IMR-90 (cell line): ENCODE results near the gene ETS1. TPM values are rescaled to one million over a fixed set of nuclear protein-coding genes. Genes with fewer than 3 reads are reported as not detected.

ENCODE experiments used
- ATAC-seq: fragments of 200-7000 bp; cut with Tn5 transposase; 2 replicates; pipeline ENCODE4 v1.9.1; 2020; ENCODE audit warnings: low read depth, mild to moderate bottlenecking, moderate library complexity
- BruUV-seq: library from RNA; stranded (reverse); fragments of 400-500 nt; replicated peaks from 2 replicates; lab custom pipeline; 2021; lab: Mats Ljungman, UMichigan
- CTCF ChIA-PET: fragments of 300-600 bp; formaldehyde crosslinking; extraction: SDS; loops from one replicate; lab custom pipeline; 2021; ENCODE audit warnings: antibody characterized with exemption; lab: Yijun Ruan, JAX
- POLR2A ChIA-PET: fragments of 300-600 bp; sonication (Branson Sonifier 250); formaldehyde crosslinking; loops from one replicate; lab custom pipeline; 2022; ENCODE audit warnings: antibody characterized with exemption; ENCODE audit not compliant: unreplicated experiment; lab: Charles Lee
- DNase-seq: peaks from one replicate; pipeline ENCODE4 v3.0.0; 2013
- H2AFZ ChIP-seq: replicated peaks from 2 replicates; pipeline ENCODE3; 2013; ENCODE audit warnings: low read length, mild to moderate bottlenecking; ENCODE audit not compliant: poor library complexity
- H2AK5ac ChIP-seq: 2 replicates; pipeline ENCODE4 v1.6.1; 2013; ENCODE audit warnings: low read depth, low read length, inconsistent platforms
- H2AK9ac ChIP-seq: replicated peaks from 2 replicates; pipeline ENCODE3; 2013; ENCODE audit warnings: mild to moderate bottlenecking, low read depth, low read length, moderate library complexity; ENCODE audit not compliant: poor library complexity
- H2BK120ac ChIP-seq: 2 replicates; pipeline ENCODE4 v1.6.1; 2013; ENCODE audit warnings: low read depth, low read length, inconsistent platforms
- H2BK15ac ChIP-seq: 3 replicates; pipeline ENCODE4 v1.6.1; 2013; ENCODE audit warnings: low read depth, low read length, inconsistent platforms
- H2BK20ac ChIP-seq: 2 replicates; pipeline ENCODE4 v1.6.1; 2013; ENCODE audit warnings: low read depth, mild to moderate bottlenecking, inconsistent platforms, low read length, moderate library complexity
- H2BK5ac ChIP-seq: 2 replicates; pipeline ENCODE4 v1.6.1; 2013; ENCODE audit warnings: mild to moderate bottlenecking, low read depth, low read length, inconsistent platforms; ENCODE audit not compliant: poor library complexity, severe bottlenecking
- H3K14ac ChIP-seq: replicated peaks from 2 replicates; pipeline ENCODE4 v1.6.1; 2013; ENCODE audit warnings: low read depth, low read length, inconsistent platforms
- H3K18ac ChIP-seq: 2 replicates; pipeline ENCODE4 v1.6.1; 2013; ENCODE audit warnings: low read depth, low read length, control low read depth
- H3K23ac ChIP-seq: 2 replicates; pipeline ENCODE4 v1.6.1; 2013; ENCODE audit warnings: low read depth, low read length, inconsistent platforms
- H3K27ac ChIP-seq: 2 replicates; pipeline ENCODE4 v1.5.1; 2013; ENCODE audit warnings: mild to moderate bottlenecking, control low read depth, low read length; ENCODE audit not compliant: insufficient read depth
- H3K27me3 ChIP-seq: 2 replicates; pipeline ENCODE4 v1.6.1; 2013; ENCODE audit warnings: low read length; ENCODE audit not compliant: control insufficient read depth, insufficient read depth
- H3K36me3 ChIP-seq: 2 replicates; pipeline ENCODE4 v1.6.1; 2013; ENCODE audit warnings: low read length, mixed read lengths; ENCODE audit not compliant: control insufficient read depth, insufficient read depth
- H3K4ac ChIP-seq: 2 replicates; pipeline ENCODE4 v1.6.1; 2013; ENCODE audit warnings: low read depth, low read length, inconsistent platforms
- H3K4me1 ChIP-seq: 2 replicates; pipeline ENCODE4 v1.6.1; 2013; ENCODE audit warnings: low read length, mixed read lengths; ENCODE audit not compliant: control insufficient read depth, insufficient read depth
- H3K4me2 ChIP-seq: 2 replicates; pipeline ENCODE4 v1.6.1; 2013; ENCODE audit warnings: low read depth, mild to moderate bottlenecking, control low read depth, low read length, moderate library complexity
- H3K4me3 ChIP-seq: 2 replicates; pipeline ENCODE4 v1.5.1; 2013; ENCODE audit warnings: low read depth, mild to moderate bottlenecking, control low read depth, low read length, moderate library complexity; ENCODE audit not compliant: insufficient read depth
- H3K56ac ChIP-seq: 2 replicates; pipeline ENCODE4 v1.6.1; 2013; ENCODE audit warnings: low read length, inconsistent platforms; ENCODE audit not compliant: insufficient read depth; ENCODE audit errors: extremely low read depth
- H3K79me1 ChIP-seq, 2 experiments: 2 replicates each; pipeline ENCODE4 v1.6.1; 2013; ENCODE audit warnings: low read length in 2 of 2, inconsistent platforms in 1 of 2, low read depth in 1 of 2
- H3K9ac ChIP-seq: 2 replicates; pipeline ENCODE4 v1.6.1; 2013; ENCODE audit warnings: low read depth, low read length, control low read depth
- H3K9me1 ChIP-seq: 2 replicates; pipeline ENCODE4 v1.6.1; 2013; ENCODE audit warnings: low read length, inconsistent platforms; ENCODE audit not compliant: insufficient read depth
- H3K9me3 ChIP-seq: 2 replicates; pipeline ENCODE4 v1.6.1; 2013; ENCODE audit warnings: low read length; ENCODE audit not compliant: control insufficient read depth, insufficient read depth
- H4K20me1 ChIP-seq: 2 replicates; pipeline ENCODE4 v1.6.1; 2013; ENCODE audit warnings: low read length, inconsistent platforms; ENCODE audit not compliant: insufficient read depth
- H4K5ac ChIP-seq: 2 replicates; pipeline ENCODE4 v1.6.1; 2013; ENCODE audit warnings: mild to moderate bottlenecking, low read depth, low read length, control low read depth
- H4K8ac ChIP-seq, 2 experiments: 2 replicates each; pipeline ENCODE4 v1.6.1; 2013; ENCODE audit warnings: low read depth in 2 of 2, low read length in 2 of 2, control low read depth in 1 of 2, inconsistent platforms in 1 of 2
- H4K91ac ChIP-seq: 2 replicates; pipeline ENCODE4 v1.6.1; 2013; ENCODE audit warnings: low read depth, low read length, inconsistent platforms; ENCODE audit not compliant: insufficient read depth
- CEBPB ChIP-seq: IDR thresholded peaks from 2 replicates; pipeline ENCODE4 v1.6.1; 2012; ENCODE audit warnings: low read depth, low read length, improper control_type of control experiment
- WGBS, 2 experiments: methylation state at CpG; one replicate each; pipeline versions ENCODE4 v1.1.5 to v1.1.7; 2013; ENCODE audit warnings: missing lambda C conversion rate in 2 of 2; ENCODE audit not compliant: insufficient read length in 1 of 2; ENCODE audit errors: extremely low coverage in 2 of 2; 5-methylcytosine and 5-hydroxymethylcytosine counted together
- dilution Hi-C: fragments of 300-500 bp; cut with HindIII; formaldehyde crosslinking; loops from one replicate; pipeline ENCODE4 v1.14.3; 2018; ENCODE audit warnings: low sequenced_read_pairs; ENCODE audit not compliant: unreplicated experiment
- in situ Hi-C: fragments of 300-500 bp; cut with MboI; formaldehyde crosslinking; loops from 3 replicates; pipeline ENCODE4 v1.14.3; 2019; ENCODE audit warnings: low sequenced_read_pairs, inconsistent platforms, mixed read lengths
- intact Hi-C: fragments of 100-400 bp; cut with micrococcal nuclease; formaldehyde crosslinking; loops from 2 replicates; pipeline ENCODE4 v1.10.0; 2022
- polyA plus RNA-seq, 3 experiments: library from polyadenylated mRNA; depleted of rRNA; stranded (reverse); fragments of >200 nt; gene quantifications; 2 replicates each; pipeline ENCODE4 v1.2.3, GENCODE V29; 2012; ENCODE audit warnings: low replicate concordance in 1 of 3
- total RNA-seq: library from RNA; depleted of rRNA; stranded (reverse); fragments of >200 nt; gene quantifications from 2 replicates; pipeline ENCODE4 v1.2.3, GENCODE V29; 2012
- TF ChIP-seq, protein P1 (sequence below): fragments of 150-350 bp; IDR thresholded peaks from 2 replicates; pipeline ENCODE4 v1.6.1; 2016; ENCODE audit warnings: low read depth, mild to moderate bottlenecking, low read length, moderate library complexity, borderline replicate concordance

Gene ETS1
- total and polyA plus RNA-seq, 2 of the 4 experiments (the other 2 are of a cell fraction): 41.2 to 56.3 TPM

GRCh38 chr11:128565881-128566280, 21.5 kb downstream of the ETS1 start:
- H2BK5ac ChIP-seq: no peak overlapping the region
- H3K79me1 ChIP-seq: no peaks in the 10 kb centered on the region
- H3K23ac ChIP-seq: no peak overlapping the region
- intact Hi-C loops: no loop called here
- no peaks in the 10 kb centered on the region for H3K9me1 ChIP-seq
- ATAC-seq: no peak
- in situ Hi-C loops: no loop called here
- H4K8ac ChIP-seq: no peak overlapping the region
- no peak overlapping the region for H3K4me2 ChIP-seq
- no peaks in the 10 kb centered on the region for H3K4me1 ChIP-seq
- no peak overlapping the region for H2AK9ac ChIP-seq
- H3K4me3 ChIP-seq: no peak overlapping the region
- H3K4ac ChIP-seq: no peak overlapping the region
- H3K9me3 ChIP-seq: no peaks in the 10 kb centered on the region
- 0 out of 2 replicates have a peak, but pooled peaks have one; percentile 6 for TF ChIP-seq CEBPB
- TF ChIP-seq, protein P1, sequence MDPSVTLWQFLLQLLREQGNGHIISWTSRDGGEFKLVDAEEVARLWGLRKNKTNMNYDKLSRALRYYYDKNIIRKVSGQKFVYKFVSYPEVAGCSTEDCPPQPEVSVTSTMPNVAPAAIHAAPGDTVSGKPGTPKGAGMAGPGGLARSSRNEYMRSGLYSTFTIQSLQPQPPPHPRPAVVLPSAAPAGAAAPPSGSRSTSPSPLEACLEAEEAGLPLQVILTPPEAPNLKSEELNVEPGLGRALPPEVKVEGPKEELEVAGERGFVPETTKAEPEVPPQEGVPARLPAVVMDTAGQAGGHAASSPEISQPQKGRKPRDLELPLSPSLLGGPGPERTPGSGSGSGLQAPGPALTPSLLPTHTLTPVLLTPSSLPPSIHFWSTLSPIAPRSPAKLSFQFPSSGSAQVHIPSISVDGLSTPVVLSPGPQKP: no peak
- no peak overlapping the region for H2BK15ac ChIP-seq
- DNase-seq: no peak
- no peak overlapping the region for H2AK5ac ChIP-seq
- H3K14ac ChIP-seq: no peak overlapping the region
- H3K18ac ChIP-seq: no peak overlapping the region
- no peak overlapping the region for H2AFZ ChIP-seq
- H3K56ac ChIP-seq: no peak overlapping the region
- H4K5ac ChIP-seq: no peak overlapping the region
- no peaks in the 10 kb centered on the region for H3K36me3 ChIP-seq
- H3K27me3 ChIP-seq: peaks cover 12% of the 10 kb centered on the region
- no peak overlapping the region for H4K91ac ChIP-seq
- 40% methylated on average over 1 of the region's 5 CpGs; no CpG with 5 or more reads in 1 of the 2 experiments for WGBS, 2 experiments
- dilution Hi-C loops: no loop called here
- no TSS peak for BruUV-seq
- no peak overlapping the region for H2BK120ac ChIP-seq
- H4K20me1 ChIP-seq: no peaks in the 10 kb centered on the region
- H2BK20ac ChIP-seq: no peak overlapping the region
- H3K27ac ChIP-seq: no peak overlapping the region
- H3K9ac ChIP-seq: no peak overlapping the region
- CTCF ChIA-PET: no interaction called here
- POLR2A ChIA-PET: no interaction called here
